ENCODE results near the gene GSTA3.
"Not testable (repeated sequence)": the region's sequence is repeated elsewhere in the genome, so short reads cannot be mapped to it uniquely, and the experiment has no call there.

The GSTA3 gene

GRCh38 chr6:52910091-52910490 is 593 bp upstream of the GSTA3 start:
- DNase-seq: no peak

GRCh38 chr6:52909131-52909530 is 367 bp downstream of the GSTA3 start:
- no peak for DNase-seq

- DNase-seq: no peak
Measured at GRCh38 chr6:52908526-52908925, 972 bp downstream of the GSTA3 start.

- DNase-seq: peak; percentile 38
Measured at GRCh38 chr6:52904562-52905279, 4.8 kb downstream of the GSTA3 start.

GRCh38 chr6:52900536-52900935 is 9.0 kb downstream of the GSTA3 start:
- no peak for DNase-seq

- not testable (repeated sequence) for DNase-seq
Measured at GRCh38 chr6:52895790-52896189, 13.7 kb downstream of the GSTA3 start.

- DNase-seq: no peak
Measured at GRCh38 chr6:52894285-52894684, 15.2 kb downstream of the GSTA3 start.

- DNase-seq: peak; percentile 48
Measured at GRCh38 chr6:52893803-52894202, 15.7 kb downstream of the GSTA3 start.

GRCh38 chr6:52893221-52893620 is 16.3 kb downstream of the GSTA3 start:
- no peak for DNase-seq

GRCh38 chr6:52890018-52890417 is 19.5 kb downstream of the GSTA3 start:
- no peak for DNase-seq

GRCh38 chr6:52887910-52888524 is 21.5 kb downstream of the GSTA3 start:
- no peak for DNase-seq

- peak; percentile 86 for DNase-seq
Measured at GRCh38 chr6:52881996-52882841, 27.3 kb downstream of the GSTA3 start.

GRCh38 chr6:52881662-52881995 is 27.9 kb downstream of the GSTA3 start:
- DNase-seq: no peak

- no peak for DNase-seq
Measured at GRCh38 chr6:52877786-52878185, 31.7 kb downstream of the GSTA3 start.

- DNase-seq: no peak
Measured at GRCh38 chr6:52877168-52877567, 32.3 kb downstream of the GSTA3 start.

- peak; percentile 12 for DNase-seq
Measured at GRCh38 chr6:52876056-52876787, 33.3 kb downstream of the GSTA3 start.

- no peak for DNase-seq
Measured at GRCh38 chr6:52872031-52872430, 37.5 kb downstream of the GSTA3 start.

GRCh38 chr6:52871621-52872020 is 37.9 kb downstream of the GSTA3 start:
- no peak for DNase-seq

- not testable (repeated sequence) for DNase-seq
Measured at GRCh38 chr6:52870335-52871091, 39.0 kb downstream of the GSTA3 start.

- DNase-seq: not testable (repeated sequence)
Measured at GRCh38 chr6:52868899-52869298, 40.6 kb downstream of the GSTA3 start.

GRCh38 chr6:52868240-52868639 is 41.3 kb downstream of the GSTA3 start:
- DNase-seq: no peak

- DNase-seq: not testable (repeated sequence)
Measured at GRCh38 chr6:52861151-52861550, 48.3 kb downstream of the GSTA3 start.
